Panc1 (cell line): ENCODE data around the gene DCAKD.

Source experiments
- POLR2AphosphoS5 ChIP-seq: IDR thresholded peaks from 2 replicates; pipeline ENCODE4 v1.6.1; 2012; ENCODE audit warnings: mild to moderate bottlenecking, low read depth, low read length, moderate library complexity
- SIN3A ChIP-seq: IDR thresholded peaks from 2 replicates; pipeline ENCODE4 v1.6.1; 2012; ENCODE audit warnings: low read depth, mild to moderate bottlenecking, low read length, moderate library complexity, borderline replicate concordance; ENCODE audit not compliant: insufficient read depth
- TCF7L2 ChIP-seq: IDR thresholded peaks from 2 replicates; pipeline ENCODE4 v1.6.1; 2011; ENCODE audit warnings: mild to moderate bottlenecking, low read depth, low read length, inconsistent platforms
- TF ChIP-seq, protein P1 (sequence below): fragments of 450-650 bp; IDR thresholded peaks from 2 replicates; pipeline ENCODE4 v1.5.1; 2017; ENCODE audit warnings: mild to moderate bottlenecking

DNA sequence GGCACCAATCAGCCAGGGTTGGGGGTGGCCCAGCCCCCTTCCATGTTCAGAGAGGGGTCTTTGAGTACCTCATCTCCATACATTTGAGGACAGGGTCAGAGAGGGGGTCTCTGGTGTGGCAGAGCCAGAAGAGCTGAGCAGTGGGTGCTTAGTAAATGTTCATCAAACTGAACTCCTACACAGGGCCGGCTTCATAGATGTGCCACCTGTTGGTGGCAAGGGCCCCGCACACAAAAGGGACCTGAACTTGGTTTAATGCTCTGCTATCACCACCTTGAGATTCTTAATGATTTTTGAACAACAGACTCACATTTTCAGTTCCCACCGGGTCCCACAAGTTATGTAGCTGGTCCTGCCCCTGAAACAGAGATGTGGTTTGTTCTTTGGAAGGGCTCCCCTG is 74.4 kb downstream of the DCAKD start:
- TF ChIP-seq SIN3A: no peak
- TF ChIP-seq, protein P1, sequence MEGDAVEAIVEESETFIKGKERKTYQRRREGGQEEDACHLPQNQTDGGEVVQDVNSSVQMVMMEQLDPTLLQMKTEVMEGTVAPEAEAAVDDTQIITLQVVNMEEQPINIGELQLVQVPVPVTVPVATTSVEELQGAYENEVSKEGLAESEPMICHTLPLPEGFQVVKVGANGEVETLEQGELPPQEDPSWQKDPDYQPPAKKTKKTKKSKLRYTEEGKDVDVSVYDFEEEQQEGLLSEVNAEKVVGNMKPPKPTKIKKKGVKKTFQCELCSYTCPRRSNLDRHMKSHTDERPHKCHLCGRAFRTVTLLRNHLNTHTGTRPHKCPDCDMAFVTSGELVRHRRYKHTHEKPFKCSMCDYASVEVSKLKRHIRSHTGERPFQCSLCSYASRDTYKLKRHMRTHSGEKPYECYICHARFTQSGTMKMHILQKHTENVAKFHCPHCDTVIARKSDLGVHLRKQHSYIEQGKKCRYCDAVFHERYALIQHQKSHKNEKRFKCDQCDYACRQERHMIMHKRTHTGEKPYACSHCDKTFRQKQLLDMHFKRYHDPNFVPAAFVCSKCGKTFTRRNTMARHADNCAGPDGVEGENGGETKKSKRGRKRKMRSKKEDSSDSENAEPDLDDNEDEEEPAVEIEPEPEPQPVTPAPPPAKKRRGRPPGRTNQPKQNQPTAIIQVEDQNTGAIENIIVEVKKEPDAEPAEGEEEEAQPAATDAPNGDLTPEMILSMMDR: no peak
- no peak for TF ChIP-seq POLR2AphosphoS5
- TF ChIP-seq TCF7L2: no peak
